Spleen (tissue), 7 donors: ENCODE measurements around the gene FAAP100.
A peak's percentile ranks its signal among the peaks of the same experiment; 100 is the strongest.

Experiments
- CTCF ChIP-seq, 11 experiments: fragments of 200-600 bp in 7 of 11; fragments of 450-650 bp in 4 of 11; sonication (generic) in 4 of 11; IDR thresholded peaks in 8 of 11; conservative IDR thresholded peaks in 3 of 11; 1 replicate in 7 of 11; 2 replicates in 4 of 11; pipeline versions ENCODE4 v1.4.0 to v1.8.0; 2016 to 2021; ENCODE audit warnings: antibody characterized with exemption in 11 of 11, inconsistent platforms in 4 of 11, mild to moderate bottlenecking in 1 of 11
- POLR2AphosphoS5 ChIP-seq, 3 donors: sonication (generic); formaldehyde crosslinking; IDR thresholded peaks; one replicate each; pipeline ENCODE4 v1.5.1; 2017; ENCODE audit warnings: antibody characterized with exemption in 3 of 3
- donor health status: DM: no; HTN: no; CAD: no; lungs with moderate emphysema.
- donor health status: DM: no; HTN: no; CAD: no.
- donor health status: DM: no; HTN: no; CAD: no.

GRCh38 chr17:81549031-81549557 lies 3.1 kb downstream of the FAAP100 start:
- TF ChIP-seq CTCF (IDR thresholded peaks at IDR 0.05 in 8 of 11, conservative IDR thresholded peaks at IDR 0.05 in 3 of 11) = no peak
- peak in 2 of 3 donors; percentile 49 to 63 for TF ChIP-seq POLR2AphosphoS5 (IDR thresholded peaks at IDR 0.05)
